Measurements from ENCODE around the gene FAAP100. TPM values are rescaled to one million over a fixed set of nuclear protein-coding genes. Genes with fewer than 3 reads are reported as not detected.

The FAAP100 gene
- total RNA-seq, 6 donors from 2014 or later: 22.0 to 70.2 (median 32.5) TPM

DNA sequence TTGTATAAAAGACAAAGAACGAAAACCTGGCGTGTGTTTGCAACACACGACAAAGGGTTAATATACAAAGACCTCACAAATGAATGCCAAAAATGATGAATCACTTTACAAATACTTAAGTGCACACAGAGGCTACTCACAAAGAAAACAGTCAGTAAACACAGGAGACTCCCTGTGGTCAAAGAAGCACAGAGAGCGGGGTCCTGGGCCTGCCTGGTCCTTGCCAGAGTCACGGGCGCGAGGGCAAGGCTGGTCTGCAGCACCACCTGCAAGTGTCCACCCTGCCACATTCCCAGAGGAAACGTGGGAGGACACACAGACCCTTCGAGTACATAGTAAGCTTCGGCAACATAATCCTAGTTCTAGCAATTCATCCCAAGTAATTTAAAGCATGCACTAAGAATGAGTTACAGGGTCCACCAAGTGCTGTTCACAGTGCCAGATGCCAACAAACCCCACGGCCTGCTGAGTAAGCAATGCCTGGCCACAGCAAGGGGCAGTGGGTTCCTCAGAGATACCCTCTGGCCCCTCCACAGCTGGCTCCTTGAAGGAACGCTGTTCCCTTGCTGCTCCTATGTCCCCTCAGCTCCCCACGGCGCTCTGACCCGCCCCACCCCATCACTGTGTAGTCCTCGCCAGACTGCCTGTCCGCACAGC lies 24.6 kb upstream of the FAAP100 start:
- no peaks in the 10 kb centered on the region for H3K27me3 ChIP-seq
- H3K4me1 ChIP-seq: peaks cover 10 to 20% (median 16%) of the 10 kb centered on the region in 4 donors
- ATAC-seq (ENCODE audit: low FRiP score in 2 of 2): peak; percentile 50 to 59
- no peaks in the 10 kb centered on the region for H3K9me3 ChIP-seq
- TF ChIP-seq, protein P1, sequence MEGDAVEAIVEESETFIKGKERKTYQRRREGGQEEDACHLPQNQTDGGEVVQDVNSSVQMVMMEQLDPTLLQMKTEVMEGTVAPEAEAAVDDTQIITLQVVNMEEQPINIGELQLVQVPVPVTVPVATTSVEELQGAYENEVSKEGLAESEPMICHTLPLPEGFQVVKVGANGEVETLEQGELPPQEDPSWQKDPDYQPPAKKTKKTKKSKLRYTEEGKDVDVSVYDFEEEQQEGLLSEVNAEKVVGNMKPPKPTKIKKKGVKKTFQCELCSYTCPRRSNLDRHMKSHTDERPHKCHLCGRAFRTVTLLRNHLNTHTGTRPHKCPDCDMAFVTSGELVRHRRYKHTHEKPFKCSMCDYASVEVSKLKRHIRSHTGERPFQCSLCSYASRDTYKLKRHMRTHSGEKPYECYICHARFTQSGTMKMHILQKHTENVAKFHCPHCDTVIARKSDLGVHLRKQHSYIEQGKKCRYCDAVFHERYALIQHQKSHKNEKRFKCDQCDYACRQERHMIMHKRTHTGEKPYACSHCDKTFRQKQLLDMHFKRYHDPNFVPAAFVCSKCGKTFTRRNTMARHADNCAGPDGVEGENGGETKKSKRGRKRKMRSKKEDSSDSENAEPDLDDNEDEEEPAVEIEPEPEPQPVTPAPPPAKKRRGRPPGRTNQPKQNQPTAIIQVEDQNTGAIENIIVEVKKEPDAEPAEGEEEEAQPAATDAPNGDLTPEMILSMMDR (IDR thresholded peaks at IDR 0.05): no peak
- TF ChIP-seq POLR2AphosphoS5 (IDR thresholded peaks at IDR 0.05) (no peak), POLR2A (IDR thresholded peaks at IDR 0.05) (no peak), EP300 (IDR thresholded peaks at IDR 0.05) (no peak)
- peaks cover 4 to 55% (median 40%) of the 10 kb centered on the region in 4 donors for H3K36me3 ChIP-seq
- H3K4me3 ChIP-seq: no peak overlapping the region
- DNase-seq: no peak
- 77 to 79% methylated on average over 14 to 17 of the region's 17 CpGs for WGBS, 2 donors
- peak overlapping the region; percentile 35 to 67 (median 48) for H3K27ac ChIP-seq

DNA sequence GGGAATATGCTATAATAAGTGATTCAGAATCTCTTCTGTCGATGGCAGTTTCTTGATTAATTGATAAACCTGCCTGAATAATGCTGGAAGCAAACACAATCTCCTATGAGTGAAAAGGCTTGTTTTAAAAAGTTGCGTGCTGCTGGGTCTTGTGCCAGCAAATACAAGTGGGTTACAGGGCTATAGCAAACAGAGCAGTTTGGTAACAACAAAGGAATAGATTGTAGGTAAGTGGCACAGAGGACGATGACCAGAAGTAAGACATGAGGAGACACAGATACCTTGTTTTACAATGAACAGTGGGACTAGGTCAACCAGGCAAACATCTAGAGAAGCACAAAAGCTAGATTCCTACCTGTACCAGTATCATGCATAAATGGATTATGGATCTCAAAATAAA lies 23.7 kb upstream of the FAAP100 start:
- ATAC-seq (ENCODE audit: low FRiP score in 2 of 2): no peak
- peaks cover 10 to 20% (median 16%) of the 10 kb centered on the region in 4 donors for H3K4me1 ChIP-seq
- no peaks in the 10 kb centered on the region for H3K9me3 ChIP-seq
- peaks cover 12 to 57% (median 43%) of the 10 kb centered on the region in 4 donors for H3K36me3 ChIP-seq
- no peak for TF ChIP-seq EP300 (IDR thresholded peaks at IDR 0.05)
- no peak for TF ChIP-seq POLR2A (IDR thresholded peaks at IDR 0.05)
- 75 to 85% methylated on average over 3 of the region's 3 CpGs for WGBS, 2 donors
- H3K4me3 ChIP-seq: no peak overlapping the region
- no peak overlapping the region for H3K27ac ChIP-seq
- DNase-seq: no peak
- no peaks in the 10 kb centered on the region for H3K27me3 ChIP-seq

DNA sequence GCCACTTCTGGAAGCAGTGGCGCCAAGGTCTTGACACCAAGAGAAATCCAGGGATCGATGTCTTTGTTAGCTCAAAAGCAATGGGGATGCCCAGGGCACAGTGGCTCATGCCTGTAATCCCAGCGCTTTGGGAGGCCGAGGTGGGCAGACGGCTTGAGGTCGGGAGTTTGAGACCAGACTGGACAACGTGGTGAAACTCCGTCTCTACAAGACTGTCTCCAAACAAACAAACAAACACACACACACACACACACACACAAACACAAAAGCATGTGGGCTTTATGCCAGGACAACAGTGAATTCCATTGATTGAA lies 22.4 kb upstream of the FAAP100 start:
- DNase-seq (no peak), ATAC-seq (ENCODE audit: low FRiP score in 2 of 2) (no peak)
- TF ChIP-seq, protein P1 (IDR thresholded peaks at IDR 0.05): no peak
- TF ChIP-seq POLR2A (IDR thresholded peaks at IDR 0.05): no peak
- no peak for TF ChIP-seq EP300 (IDR thresholded peaks at IDR 0.05)
- TF ChIP-seq POLR2AphosphoS5 (IDR thresholded peaks at IDR 0.05): no peak
- no peak overlapping the region for H3K4me3 ChIP-seq
- H3K36me3 ChIP-seq: peaks cover 23 to 65% (median 47%) of the 10 kb centered on the region in 4 donors
- H3K27me3 ChIP-seq: no peaks in the 10 kb centered on the region
- no peak overlapping the region for H3K27ac ChIP-seq
- no peaks in the 10 kb centered on the region for H3K9me3 ChIP-seq
- H3K4me1 ChIP-seq: peaks cover 10 to 20% (median 16%) of the 10 kb centered on the region in 4 donors
- WGBS, 2 donors: 87 to 94% methylated on average over 8 of the region's 8 CpGs

DNA sequence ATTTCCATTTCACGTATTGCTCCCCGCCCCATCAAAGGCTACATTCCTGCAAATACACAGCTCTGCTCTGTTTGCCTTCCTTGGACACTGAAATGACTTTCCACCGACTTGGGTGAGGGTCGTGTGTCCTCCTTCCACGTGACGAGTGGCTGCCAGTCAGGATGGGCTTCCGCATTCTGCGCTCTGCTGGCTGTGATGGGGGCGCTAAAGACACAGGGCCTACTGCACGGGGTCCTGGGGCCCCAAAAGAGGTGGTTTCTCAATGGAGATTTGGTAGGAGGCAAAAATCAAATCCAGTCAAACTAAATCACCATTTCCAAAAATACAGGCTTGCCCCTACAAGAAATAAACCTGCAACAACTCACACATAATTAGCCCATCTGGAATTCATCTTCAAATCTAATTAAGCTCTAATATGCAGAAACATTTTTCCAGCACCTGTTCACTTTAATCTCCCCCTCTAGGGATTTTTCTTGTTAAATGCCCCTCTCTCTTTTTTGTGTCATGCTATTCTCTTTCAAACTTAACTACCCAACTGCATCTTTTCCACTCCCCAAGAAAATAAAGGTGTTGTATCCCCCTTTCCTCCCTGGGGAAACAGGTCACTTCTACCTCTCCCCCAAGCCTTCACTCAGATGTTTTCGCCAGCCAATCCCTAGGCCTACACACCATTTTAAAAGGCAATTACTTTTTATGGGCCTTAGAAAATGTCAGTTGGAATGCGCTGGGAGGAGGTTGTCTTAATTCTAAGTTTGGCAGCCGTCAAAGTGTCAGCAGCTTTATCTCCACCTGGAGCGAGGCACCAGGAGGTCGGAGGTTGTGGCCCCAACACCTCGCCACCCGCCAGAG lies 21.9 kb upstream of the FAAP100 start:
- Histone ChIP-seq H3K4me1 (peaks cover 10 to 20% (median 16%) of the 10 kb centered on the region in 4 donors), H3K36me3 (peaks cover 23 to 65% (median 50%) of the 10 kb centered on the region in 4 donors), H3K4me3 (no peak overlapping the region), H3K27ac (no peak overlapping the region), H3K27me3 (no peaks in the 10 kb centered on the region), H3K9me3 (no peaks in the 10 kb centered on the region)
- TF ChIP-seq EP300 (IDR thresholded peaks at IDR 0.05): no peak
- no peak for TF ChIP-seq POLR2AphosphoS5 (IDR thresholded peaks at IDR 0.05)
- TF ChIP-seq POLR2A (IDR thresholded peaks at IDR 0.05): no peak
- TF ChIP-seq, protein P1 (IDR thresholded peaks at IDR 0.05): no peak
- DNase-seq (no peak), ATAC-seq (ENCODE audit: low FRiP score in 2 of 2) (no peak)
- 93 to 97% methylated on average over 13 to 17 of the region's 17 CpGs for WGBS, 2 donors

DNA sequence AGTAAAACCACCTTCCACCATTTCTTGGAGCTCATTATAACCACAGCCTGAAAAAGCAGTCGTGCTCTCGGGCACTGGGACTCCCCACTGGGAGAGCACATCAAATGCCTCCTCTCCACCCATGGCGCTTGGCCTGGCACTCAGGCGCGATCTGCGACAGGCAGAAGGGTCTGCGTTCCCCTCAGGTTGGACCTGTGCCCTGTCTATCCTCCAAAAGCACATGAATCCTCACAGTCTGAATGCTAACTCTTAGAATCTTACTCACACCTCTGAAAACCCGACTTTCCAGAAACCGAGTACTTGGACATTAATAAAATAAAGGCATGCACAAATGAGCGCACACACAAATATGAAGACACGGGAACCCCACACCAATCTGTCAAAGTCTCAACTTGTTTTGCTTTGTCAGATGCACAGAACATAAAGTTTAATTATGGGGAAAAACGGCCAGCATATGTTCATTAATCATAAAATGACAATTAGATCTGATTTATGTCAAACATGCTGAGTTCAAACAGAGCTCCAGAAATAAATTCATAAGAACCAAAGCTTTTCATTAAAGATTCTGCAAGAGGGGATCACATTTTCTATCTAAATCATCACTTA lies 20.5 kb upstream of the FAAP100 start:
- Histone ChIP-seq H3K27me3 (no peaks in the 10 kb centered on the region), H3K4me3 (no peak overlapping the region), H3K9me3 (no peaks in the 10 kb centered on the region), H3K4me1 (peaks cover 10 to 20% (median 12%) of the 10 kb centered on the region in 4 donors), H3K36me3 (peaks cover 23 to 77% (median 61%) of the 10 kb centered on the region in 4 donors), H3K27ac (no peak overlapping the region)
- ATAC-seq (ENCODE audit: low FRiP score in 2 of 2): no peak
- TF ChIP-seq EP300 (IDR thresholded peaks at IDR 0.05): no peak
- TF ChIP-seq, protein P1 (IDR thresholded peaks at IDR 0.05): no peak
- no peak for TF ChIP-seq POLR2AphosphoS5 (IDR thresholded peaks at IDR 0.05)
- TF ChIP-seq POLR2A (IDR thresholded peaks at IDR 0.05): no peak
- no peak for DNase-seq
- 93 to 96% methylated on average over 12 of the region's 12 CpGs for WGBS, 2 donors

Measured in upper lobe of left lung (tissue), 6 donors.